Activated CD8-positive, alpha-beta T cell treated with anti-CD3 and anti-CD28 coated beads, Interleukin-2, amount 10 ng/mL, durations not matched to agents 7 days and 5 days (primary cell): Measurements from ENCODE around the gene TREH. TPM values are rescaled to one million over a fixed set of nuclear protein-coding genes. Genes with fewer than 3 reads are reported as not detected.
A peak's percentile ranks its signal among the peaks of the same experiment; 100 is the strongest.

Experiments
- ATAC-seq: fragments of 150-1000 bp; cut with Tn5 transposase; one replicate; pipeline ENCODE4 v1.10.0; 2021; ENCODE audit warnings: moderate library complexity
- CTCF ChIA-PET: fragments of 350-600 bp; sonication (Branson Sonifier 250); formaldehyde crosslinking; loops from one replicate; lab custom pipeline; 2021; ENCODE audit warnings: antibody characterized with exemption; lab: Charles Lee
- POLR2A ChIA-PET: fragments of 350-600 bp; sonication (Branson Sonifier 250); formaldehyde crosslinking; loops from one replicate; lab custom pipeline; 2021; ENCODE audit warnings: antibody characterized with exemption; lab: Charles Lee
- DNase-seq: peaks from one replicate; pipeline ENCODE4 v3.0.0-alpha.2; 2020
- H3K27ac Mint-ChIP-seq: one replicate; pipeline ENCODE4 v1.8.0; 2021; ENCODE audit warnings: mild to moderate bottlenecking, mixed read lengths
- H3K27me3 Mint-ChIP-seq: one replicate; pipeline ENCODE4 v1.8.0; 2021; ENCODE audit warnings: low read depth, mixed read lengths
- H3K36me3 Mint-ChIP-seq: one replicate; pipeline ENCODE4 v1.8.0; 2021; ENCODE audit warnings: low read depth, mixed read lengths
- H3K4me1 Mint-ChIP-seq: one replicate; pipeline ENCODE4 v1.8.0; 2021; ENCODE audit warnings: low read depth, mixed read lengths
- H3K4me3 Mint-ChIP-seq: one replicate; pipeline ENCODE4 v1.8.0; 2021; ENCODE audit warnings: mild to moderate bottlenecking, mixed read lengths
- H3K9me3 Mint-ChIP-seq: one replicate; pipeline ENCODE4 v1.8.0; 2022; ENCODE audit warnings: mixed read lengths; ENCODE audit not compliant: insufficient read depth
- total RNA-seq, 2 experiments: library from RNA; stranded (reverse); gene quantifications; one replicate each; pipeline ENCODE4 v1.2.3, GENCODE V29; 2021

Gene TREH
- total RNA-seq, 2 experiments from 2014 or later, result not detected

DNA sequence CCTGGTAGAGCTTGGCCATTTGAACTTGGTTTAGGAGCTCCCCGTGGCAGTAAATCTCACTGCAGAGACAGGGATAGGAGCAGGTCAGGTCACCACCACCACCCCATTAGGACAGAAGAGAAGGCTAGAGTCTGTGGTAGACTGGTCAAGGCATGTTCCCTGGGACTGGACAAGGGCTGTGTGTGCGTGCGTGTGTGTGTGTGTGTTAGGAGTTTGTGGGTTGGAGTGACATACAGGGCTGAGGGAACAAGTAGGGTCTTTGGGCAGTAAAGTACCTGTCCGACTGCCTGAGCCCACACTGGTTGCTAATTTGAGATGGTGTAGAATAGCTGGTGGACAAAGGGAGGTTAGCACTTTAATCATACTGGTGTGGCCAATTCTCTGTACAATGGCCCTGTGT lies 16.1 kb downstream of the TREH start:
- Mint-ChIP-seq H3K4me3 (no peak overlapping the region), H3K9me3 (no peaks in the 10 kb centered on the region), H3K4me1 (peaks cover 13% of the 10 kb centered on the region), H3K36me3 (no peaks in the 10 kb centered on the region), H3K27me3 (no peaks in the 10 kb centered on the region), H3K27ac (no peak overlapping the region)
- POLR2A ChIA-PET, result interaction anchor here (0.6 kb wide), 1 partner anchor 89 kb away, joined by 3 read pairs; no protein-coding TSS in a partner anchor
- CTCF ChIA-PET, result interaction anchor here (2.4 kb wide), 1 partner anchor 68 kb away, joined by 9 read pairs; no protein-coding TSS in a partner anchor
- no peak for DNase-seq
- ATAC-seq, result no peak

DNA sequence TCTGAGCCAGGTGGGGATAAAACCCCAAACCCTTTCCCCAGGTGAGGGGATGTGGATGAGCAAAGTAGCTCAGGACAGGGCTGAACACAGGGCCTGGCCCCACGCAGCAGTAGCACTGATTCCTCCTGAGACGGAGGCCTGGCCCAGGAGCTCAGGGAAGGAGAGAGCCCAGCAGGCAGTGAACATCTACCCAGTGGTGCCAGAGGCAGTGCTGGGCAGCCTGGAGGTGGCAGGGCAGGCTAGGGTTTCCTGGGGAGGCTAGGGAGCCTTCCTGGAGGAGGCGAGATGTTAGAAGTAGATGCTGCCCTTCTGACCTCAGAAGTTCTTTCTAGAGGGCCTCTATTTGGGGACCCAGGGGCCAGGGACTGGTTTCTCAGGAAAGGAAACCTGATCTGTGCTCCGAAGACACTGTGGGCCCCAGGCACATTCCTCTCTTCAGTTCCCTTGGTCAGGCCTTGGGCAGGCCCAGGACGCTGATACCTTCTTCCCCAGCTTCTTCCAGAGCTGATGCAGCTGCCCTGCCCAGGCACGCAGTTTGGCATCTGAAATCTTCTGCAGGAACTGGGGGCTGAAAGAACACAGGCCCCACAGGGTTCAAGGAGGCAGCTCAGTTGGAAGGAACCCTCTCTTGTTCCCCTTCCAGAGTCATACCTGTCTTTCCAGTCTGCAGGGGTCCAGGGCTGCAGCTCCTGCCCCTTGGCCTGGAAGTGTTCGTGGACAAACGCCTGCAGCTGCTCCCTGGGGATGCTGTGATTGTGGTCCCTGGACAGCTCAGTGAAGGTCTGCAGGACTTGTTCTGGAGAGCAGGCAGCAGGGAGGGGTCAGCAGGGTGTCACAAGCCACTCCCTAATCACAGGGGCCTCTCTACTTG lies 16.8 kb downstream of the TREH start:
- ChIA-PET CTCF (interaction anchor here (1.4 to 2.4 kb wide), 3 partner anchors 8 to 68 kb away, joined by 3 to 9 read pairs (median 5); no protein-coding TSS in a partner anchor), POLR2A (interaction anchor here (0.6 kb wide), 1 partner anchor 89 kb away, joined by 3 read pairs; no protein-coding TSS in a partner anchor)
- Mint-ChIP-seq H3K9me3 (no peaks in the 10 kb centered on the region), H3K27me3 (no peaks in the 10 kb centered on the region), H3K4me3 (no peak overlapping the region), H3K4me1 (peaks cover 13% of the 10 kb centered on the region), H3K36me3 (no peaks in the 10 kb centered on the region), H3K27ac (no peak overlapping the region)
- ATAC-seq (no peak), DNase-seq (no peak)

DNA sequence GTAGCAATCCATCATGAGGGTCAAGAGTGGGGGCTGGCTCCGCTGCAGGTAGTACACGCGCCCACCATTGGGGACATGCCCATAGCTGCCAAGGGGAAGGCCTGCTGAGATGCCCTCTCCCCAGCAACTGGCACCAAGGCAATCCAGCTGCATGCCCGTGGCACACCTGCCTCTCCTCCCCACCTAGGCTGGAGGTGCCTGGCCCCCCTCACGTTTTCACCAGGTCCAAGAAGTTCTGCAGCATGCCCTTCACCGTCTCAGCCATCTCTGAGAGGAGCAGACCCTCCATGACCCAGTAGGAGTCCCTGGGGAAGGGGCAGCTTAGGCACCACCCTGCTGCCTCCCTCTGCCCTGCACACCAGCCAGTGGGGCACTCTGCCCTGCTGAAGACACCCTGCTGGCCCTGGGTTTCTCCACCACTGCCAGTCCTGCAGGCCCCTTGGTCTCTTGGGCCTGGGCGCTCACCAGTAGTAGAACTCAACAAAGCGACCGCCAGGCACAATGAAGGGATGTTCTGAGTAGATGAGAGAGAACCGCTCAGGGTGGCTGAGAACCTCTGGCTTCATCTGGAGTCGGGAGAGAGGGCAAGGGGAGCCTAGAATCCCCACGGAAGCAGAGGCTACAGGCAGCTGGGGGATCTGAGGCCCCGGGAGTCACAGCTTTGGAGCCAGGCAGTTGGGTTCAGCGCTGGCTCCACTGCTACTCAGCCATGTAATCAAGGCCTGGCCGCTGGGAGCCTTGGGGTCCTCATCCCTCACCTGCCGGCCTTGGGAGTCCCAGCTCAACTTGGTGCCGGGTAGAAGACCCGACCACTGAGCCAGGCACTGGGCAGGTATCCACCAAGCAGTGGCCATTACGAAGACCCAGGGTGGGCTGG lies 17.8 kb downstream of the TREH start:
- H3K36me3 Mint-ChIP-seq, result no peaks in the 10 kb centered on the region
- H3K4me1 Mint-ChIP-seq, result peaks cover 13% of the 10 kb centered on the region
- no peaks in the 10 kb centered on the region for H3K27me3 Mint-ChIP-seq
- CTCF ChIA-PET, result interaction anchor here (1.4 to 1.6 kb wide), 3 partner anchors 7 to 28 kb away, joined by 3 to 5 read pairs (median 4); no protein-coding TSS in a partner anchor
- no peak overlapping the region for H3K27ac Mint-ChIP-seq
- DNase-seq, result no peak
- POLR2A ChIA-PET, result no interaction called here
- ATAC-seq, result no peak
- no peak overlapping the region for H3K4me3 Mint-ChIP-seq
- H3K9me3 Mint-ChIP-seq, result no peaks in the 10 kb centered on the region

DNA sequence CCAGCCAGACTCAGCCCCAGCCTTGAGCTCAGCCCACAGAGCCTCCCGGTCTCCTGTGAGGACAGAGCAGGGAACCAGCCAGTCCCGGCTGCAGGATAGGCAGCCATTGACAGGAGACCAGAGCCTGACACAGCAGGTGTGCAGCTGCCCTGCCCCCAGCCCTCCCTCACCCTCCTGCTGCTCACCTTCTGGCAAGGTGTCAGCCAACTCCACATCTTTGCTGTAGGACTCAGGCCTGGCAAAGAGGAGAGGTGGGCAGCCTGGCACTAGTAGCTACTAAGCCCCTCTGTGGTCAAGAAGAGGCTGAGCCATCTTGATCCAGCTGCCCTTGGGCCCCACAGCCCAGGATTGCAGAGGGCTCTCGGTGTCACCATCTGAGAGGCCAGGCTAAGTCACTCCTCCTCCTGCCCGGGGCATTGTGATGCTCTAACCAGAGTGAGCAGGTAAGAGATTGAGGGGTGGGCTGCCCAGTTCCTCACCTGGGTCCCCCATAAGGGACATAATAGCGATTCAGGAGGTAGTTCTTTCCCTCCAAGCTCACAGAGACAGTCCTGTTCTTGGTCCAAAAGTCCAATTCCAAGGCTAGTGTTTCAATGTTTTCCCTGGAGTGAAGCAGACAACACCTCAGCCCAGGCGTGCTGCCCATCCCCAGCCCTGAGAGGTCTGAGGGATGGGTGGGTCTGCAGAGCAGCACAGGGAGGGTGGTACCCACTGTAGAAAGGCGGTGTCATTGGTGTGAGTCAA lies 18.6 kb downstream of the TREH start:
- no peak overlapping the region for H3K27ac Mint-ChIP-seq
- no peak overlapping the region for H3K4me3 Mint-ChIP-seq
- H3K4me1 Mint-ChIP-seq, result peaks cover 9% of the 10 kb centered on the region
- ChIA-PET CTCF (interaction anchor here (0.7 to 6.1 kb wide), 8 partner anchors 8 to 67 kb away, joined by 3 to 40 read pairs (median 5); no protein-coding TSS in a partner anchor), POLR2A (no interaction called here)
- no peak for ATAC-seq
- no peaks in the 10 kb centered on the region for H3K27me3 Mint-ChIP-seq
- no peak for DNase-seq
- no peaks in the 10 kb centered on the region for H3K36me3 Mint-ChIP-seq
- no peaks in the 10 kb centered on the region for H3K9me3 Mint-ChIP-seq

DNA sequence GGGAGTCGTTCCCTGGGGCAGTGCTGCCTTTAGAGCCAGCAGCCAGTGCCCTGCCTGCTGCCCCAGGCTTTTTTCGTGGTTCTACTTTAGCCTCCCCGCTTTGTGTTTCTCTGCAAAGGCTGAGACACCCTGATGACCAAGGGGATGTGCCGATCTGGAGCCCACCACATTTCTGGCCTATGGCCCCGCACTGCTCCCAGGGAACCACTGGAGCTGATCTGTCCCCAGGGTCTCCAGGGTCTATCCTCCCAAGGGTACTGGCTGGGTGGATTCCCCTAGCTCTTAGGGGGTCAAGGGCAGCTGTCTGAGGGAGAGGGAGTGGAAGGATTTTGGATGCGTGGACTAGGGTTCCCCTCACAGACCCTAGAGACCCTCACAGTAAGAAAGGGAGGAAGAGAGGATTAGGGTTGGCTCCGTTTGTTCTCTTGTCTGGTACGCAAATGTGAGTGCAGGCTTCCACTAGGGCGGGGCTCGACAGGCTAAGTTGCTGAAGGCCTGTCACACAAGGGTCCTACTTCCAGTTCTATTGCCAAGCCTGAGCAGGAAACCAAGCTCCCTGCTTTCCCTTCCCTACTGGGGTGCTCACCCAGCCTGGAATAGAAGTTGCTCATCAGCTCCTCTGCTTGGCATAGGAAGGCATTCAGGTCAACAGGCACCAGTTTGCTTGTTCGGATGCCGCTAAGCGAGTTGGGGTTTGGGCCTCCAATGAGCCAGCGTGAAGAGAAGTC lies 19.3 kb downstream of the TREH start:
- H3K4me3 Mint-ChIP-seq, result no peak overlapping the region
- H3K36me3 Mint-ChIP-seq, result no peaks in the 10 kb centered on the region
- no peak overlapping the region for H3K27ac Mint-ChIP-seq
- ATAC-seq (no peak), DNase-seq (no peak)
- ChIA-PET POLR2A (no interaction called here), CTCF (interaction anchor here (0.7 to 6.1 kb wide), 13 partner anchors 8 to 307 kb away, joined by 3 to 40 read pairs (median 4); no protein-coding TSS in a partner anchor)
- H3K9me3 Mint-ChIP-seq, result no peaks in the 10 kb centered on the region
- peaks cover 9% of the 10 kb centered on the region for H3K4me1 Mint-ChIP-seq
- H3K27me3 Mint-ChIP-seq, result no peaks in the 10 kb centered on the region

DNA sequence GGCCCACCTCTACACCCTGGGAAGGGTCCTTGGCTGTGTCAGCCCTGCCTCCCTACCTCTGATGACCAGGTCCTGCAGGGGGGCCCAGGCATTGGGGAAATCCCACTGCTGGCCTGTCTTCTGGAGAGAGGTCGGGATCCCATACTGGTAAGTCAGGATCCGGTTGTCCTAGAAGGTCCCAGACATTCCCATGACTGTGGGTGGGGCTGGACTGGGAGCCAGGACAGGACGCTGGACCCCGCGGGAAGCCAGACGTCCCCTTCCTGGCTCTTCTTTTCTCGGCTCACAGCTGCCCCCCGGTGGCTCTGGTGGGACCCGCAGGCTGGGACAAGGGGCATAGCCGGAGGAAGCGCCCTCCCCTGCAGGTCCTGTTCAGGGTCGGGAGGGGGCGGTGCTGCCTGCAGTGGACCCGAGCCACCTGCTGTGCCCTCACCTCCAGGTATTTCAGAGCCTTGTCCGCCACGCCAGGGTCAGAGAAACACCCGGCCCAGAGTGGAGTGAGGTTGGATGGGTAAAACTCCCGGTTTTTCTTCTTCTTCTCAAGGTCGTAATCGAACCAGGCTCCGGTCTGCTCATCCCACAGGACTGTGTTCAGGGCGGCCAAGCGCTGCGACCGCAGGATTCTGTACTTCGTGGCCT lies 20.0 kb downstream of the TREH start:
- CTCF ChIA-PET, result interaction anchor here (0.6 to 6.1 kb wide), 15 partner anchors 8 to 307 kb away, joined by 3 to 40 read pairs (median 6); no protein-coding TSS in a partner anchor
- peak; percentile 94 for ATAC-seq
- Mint-ChIP-seq H3K36me3 (no peaks in the 10 kb centered on the region), H3K27me3 (no peaks in the 10 kb centered on the region), H3K9me3 (no peaks in the 10 kb centered on the region), H3K4me1 (peaks cover 9% of the 10 kb centered on the region), H3K27ac (no peak overlapping the region), H3K4me3 (no peak overlapping the region)
- peak; percentile 94 for DNase-seq
- POLR2A ChIA-PET, result no interaction called here

DNA sequence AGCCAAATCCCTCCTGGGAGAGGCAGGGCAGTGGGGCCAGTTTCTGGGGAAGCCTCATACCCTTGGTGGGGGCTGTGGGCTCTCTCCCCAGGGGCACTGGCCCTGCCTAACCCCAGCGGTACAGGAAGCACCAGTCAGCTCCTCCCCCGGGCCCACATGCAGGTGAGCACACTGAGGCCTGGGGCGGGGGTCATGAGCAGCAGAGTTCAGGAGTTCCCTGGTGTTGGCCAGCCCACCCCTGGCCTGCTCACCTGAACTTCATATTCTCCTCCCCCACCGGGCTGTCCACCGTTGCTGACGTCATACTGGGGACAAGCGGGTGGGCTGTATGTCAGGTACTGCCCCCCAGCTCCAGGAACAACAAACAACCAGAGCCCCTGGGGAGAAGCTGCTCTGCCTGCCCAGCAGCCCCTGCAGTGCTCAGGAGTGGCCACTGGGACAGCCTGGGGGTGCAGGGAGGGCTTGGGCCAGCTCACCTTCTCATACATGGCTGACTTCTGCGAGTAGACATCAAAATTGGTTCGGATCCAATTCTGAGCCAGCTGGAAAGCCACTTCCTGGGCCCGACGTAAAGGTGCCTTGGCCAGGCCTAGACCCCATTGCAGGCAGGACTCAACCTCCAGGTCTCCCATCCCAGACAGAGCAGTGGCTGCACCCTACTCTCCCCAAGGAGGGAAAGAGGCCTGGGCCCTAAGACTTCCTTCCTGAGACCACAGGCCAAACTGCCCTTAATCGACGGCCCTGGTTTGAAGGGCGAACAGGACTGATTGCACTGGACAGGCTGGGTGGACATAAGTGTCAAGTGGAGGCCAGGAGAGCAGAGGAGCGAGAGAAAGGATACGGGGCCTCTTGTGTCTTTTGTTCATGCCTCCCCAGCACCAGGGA lies 20.8 kb downstream of the TREH start:
- Mint-ChIP-seq H3K27ac (no peak overlapping the region), H3K4me1 (peaks cover 9% of the 10 kb centered on the region), H3K9me3 (no peaks in the 10 kb centered on the region), H3K4me3 (no peak overlapping the region), H3K36me3 (no peaks in the 10 kb centered on the region), H3K27me3 (no peaks in the 10 kb centered on the region)
- no peak for ATAC-seq
- no peak for DNase-seq
- ChIA-PET POLR2A (interaction anchor here (0.6 kb wide), 1 partner anchor 131 kb away, joined by 5 read pairs; no protein-coding TSS in a partner anchor), CTCF (interaction anchor here (0.6 to 6.1 kb wide), 17 partner anchors 9 to 308 kb away, joined by 3 to 40 read pairs (median 5); no protein-coding TSS in a partner anchor)

DNA sequence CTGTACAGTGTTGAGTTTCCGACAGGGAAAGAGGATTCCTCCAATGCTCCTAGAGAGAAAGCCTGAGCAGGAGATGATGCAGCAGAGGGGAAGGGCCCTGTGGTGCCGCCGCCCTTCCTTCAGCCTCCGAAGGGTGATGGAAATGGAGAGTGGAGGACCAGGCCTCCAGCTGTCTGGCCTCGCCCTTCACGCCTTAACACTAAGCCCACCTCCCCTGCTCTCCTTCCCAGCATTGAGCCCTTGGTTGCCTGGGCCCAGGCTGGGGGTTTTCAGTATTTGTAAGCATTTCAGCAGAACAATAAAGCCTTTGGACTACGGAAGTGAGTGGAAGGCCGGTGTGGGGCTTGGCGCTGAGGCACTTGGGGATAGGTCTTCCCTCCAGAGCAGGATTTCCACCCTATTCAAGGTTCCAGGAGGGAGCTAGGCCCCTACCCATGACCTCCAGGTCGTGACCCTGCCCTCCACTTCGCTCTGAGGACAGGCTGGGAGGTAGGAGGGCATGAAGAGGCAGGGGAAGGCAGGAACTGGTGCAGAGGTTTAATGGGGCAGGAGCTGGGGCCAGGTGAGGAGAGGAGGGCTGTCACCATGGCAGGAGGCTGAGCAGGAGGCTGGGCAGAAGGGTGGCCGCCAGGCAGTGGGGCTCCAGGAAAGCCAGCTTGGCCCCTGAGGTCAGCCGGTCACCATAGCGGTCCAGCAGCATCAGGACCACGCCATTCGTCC lies 21.6 kb downstream of the TREH start:
- no peak for ATAC-seq
- Mint-ChIP-seq H3K9me3 (no peaks in the 10 kb centered on the region), H3K4me1 (peaks cover 10% of the 10 kb centered on the region), H3K36me3 (no peaks in the 10 kb centered on the region), H3K4me3 (no peak overlapping the region), H3K27ac (no peak overlapping the region), H3K27me3 (no peaks in the 10 kb centered on the region)
- CTCF ChIA-PET, result interaction anchor here (0.8 to 6.1 kb wide), 6 partner anchors 11 to 64 kb away, joined by 3 to 40 read pairs (median 4); no protein-coding TSS in a partner anchor
- no peak for DNase-seq
- POLR2A ChIA-PET, result interaction anchor here (0.6 kb wide), 1 partner anchor 132 kb away, joined by 5 read pairs; no protein-coding TSS in a partner anchor

DNA sequence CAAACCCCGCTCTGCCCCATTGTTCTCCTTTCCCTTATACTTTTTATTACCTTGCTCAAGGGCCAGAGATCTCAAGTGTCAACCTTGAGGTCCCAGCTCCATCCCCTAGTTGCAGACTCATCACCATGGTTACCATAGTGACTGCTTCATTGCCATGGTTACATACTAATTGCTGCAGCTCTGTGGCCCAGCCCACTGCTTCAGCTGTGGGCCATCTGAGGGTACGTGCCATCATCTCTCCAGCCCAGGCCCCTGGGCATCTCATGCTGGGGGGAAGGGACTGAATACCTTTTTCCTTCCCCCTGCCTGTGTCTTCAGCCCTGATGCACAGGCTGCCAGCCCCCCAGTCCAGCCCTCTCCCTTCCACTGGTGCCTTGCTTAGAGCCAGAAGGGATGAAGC lies 22.2 kb downstream of the TREH start:
- Mint-ChIP-seq H3K27me3 (no peaks in the 10 kb centered on the region), H3K4me3 (no peak overlapping the region), H3K4me1 (peaks cover 17% of the 10 kb centered on the region), H3K36me3 (no peaks in the 10 kb centered on the region), H3K9me3 (no peaks in the 10 kb centered on the region), H3K27ac (no peak overlapping the region)
- CTCF ChIA-PET, result interaction anchor here (1.4 to 6.1 kb wide), 4 partner anchors 12 to 63 kb away, joined by 3 to 40 read pairs (median 4); no protein-coding TSS in a partner anchor
- DNase-seq, result no peak
- no peak for ATAC-seq
- POLR2A ChIA-PET, result interaction anchor here (0.6 to 0.9 kb wide), 2 partner anchors 13 to 15 kb away, joined by 3 read pairs; no protein-coding TSS in a partner anchor
